Left forelimb (tissue), 1 donor: Measurements from ENCODE around the gene SYMPK.

Experiments used
- DNase-seq: peaks from one replicate; pipeline ENCODE4 v3.0.0-alpha.2; 2018; ENCODE audit warnings: low spot score

Gene SYMPK

DNA sequence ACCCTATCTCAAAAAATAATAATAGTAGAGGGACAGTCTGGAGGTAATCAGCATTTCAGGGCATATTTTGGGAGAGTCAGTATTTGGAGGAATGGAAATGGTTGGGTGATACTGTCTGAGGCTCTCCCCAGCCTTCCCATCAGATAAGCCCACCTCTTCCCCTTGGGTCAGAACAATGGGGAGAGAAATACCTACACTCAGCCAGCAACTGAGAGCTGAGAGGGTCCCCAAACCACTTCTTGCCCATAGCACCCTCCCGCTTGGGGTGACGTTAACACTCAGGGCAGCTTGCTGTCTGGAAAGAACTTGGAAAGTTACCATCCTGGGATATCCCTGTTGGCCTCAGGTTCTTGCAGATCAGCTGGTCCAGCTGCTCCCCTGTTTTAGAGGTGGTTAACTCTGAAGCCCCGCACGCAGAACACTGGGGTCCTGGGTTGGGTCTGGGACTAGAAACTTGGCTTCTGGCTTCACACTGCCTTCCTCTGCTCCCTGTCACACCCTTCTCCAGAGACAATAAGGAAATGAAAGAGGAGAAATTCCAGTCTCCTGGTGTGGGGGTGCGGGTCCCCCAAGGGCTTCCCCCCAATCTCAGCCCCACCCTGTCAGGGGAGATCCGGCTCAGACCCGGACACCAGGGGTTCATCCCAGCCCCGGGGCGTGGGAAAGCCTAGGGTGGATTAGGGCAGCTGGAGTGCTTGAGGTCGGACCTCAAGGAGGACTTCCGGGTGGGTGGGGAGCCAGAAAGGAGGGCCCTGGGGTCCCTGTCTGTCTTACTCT, 3.6 kb upstream of the SYMPK start:
- no peak for DNase-seq

DNA sequence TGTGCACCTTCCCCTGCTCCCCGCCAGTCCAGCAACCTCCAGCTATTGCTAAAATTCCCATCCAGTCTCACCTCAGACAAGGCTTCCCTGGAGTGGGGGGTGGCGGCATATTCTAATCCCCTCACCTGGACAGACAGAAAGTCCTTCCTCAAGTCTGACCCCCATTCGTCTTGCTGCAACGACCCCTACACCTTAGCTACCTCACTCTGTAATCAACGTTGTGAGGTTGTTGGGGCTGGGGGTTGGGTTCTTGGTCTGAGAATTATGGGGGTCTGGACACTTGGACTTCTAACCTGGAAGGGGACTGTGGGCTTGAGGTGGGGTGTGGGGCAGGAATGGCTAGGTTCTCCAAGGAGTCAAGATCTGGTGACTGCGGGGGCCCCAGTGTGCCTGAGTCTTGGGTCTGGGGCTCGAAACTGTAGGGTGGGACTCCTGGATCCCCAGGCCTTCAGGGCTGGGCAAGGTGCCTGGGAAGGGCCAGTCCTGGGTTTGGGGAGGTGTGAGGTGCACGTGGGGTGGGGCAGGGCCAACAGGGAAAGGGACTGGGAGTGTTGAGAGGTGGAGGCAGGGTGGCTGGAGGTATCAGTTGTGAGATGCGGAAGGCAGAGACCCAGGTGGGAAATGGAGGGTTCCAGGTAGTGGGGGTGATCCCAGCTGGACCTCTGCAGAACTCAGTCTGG, 2.5 kb upstream of the SYMPK start:
- no peak for DNase-seq

DNA sequence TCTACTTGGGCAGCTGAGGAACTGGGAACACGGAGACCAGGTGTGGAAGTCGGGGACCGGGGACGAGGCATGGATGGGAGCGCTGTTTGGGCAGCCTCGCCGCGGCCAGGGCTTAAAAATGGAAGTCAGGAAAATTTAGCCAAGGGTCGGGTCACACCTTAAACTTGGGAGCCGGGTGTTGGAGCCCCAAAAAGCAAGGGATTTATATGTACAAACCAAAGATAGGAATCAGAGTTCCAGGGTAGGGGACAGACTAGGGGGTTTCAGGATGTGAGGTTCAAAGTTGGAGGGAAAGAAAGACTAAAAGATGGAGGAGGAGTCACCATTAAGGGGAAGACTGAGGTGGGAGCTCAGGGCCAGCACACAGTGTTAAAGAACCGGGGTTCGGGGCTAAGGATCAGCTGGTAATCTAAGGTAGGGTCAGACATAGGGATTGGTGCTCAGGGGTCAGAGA, 1.7 kb upstream of the SYMPK start:
- no peak for DNase-seq

DNA sequence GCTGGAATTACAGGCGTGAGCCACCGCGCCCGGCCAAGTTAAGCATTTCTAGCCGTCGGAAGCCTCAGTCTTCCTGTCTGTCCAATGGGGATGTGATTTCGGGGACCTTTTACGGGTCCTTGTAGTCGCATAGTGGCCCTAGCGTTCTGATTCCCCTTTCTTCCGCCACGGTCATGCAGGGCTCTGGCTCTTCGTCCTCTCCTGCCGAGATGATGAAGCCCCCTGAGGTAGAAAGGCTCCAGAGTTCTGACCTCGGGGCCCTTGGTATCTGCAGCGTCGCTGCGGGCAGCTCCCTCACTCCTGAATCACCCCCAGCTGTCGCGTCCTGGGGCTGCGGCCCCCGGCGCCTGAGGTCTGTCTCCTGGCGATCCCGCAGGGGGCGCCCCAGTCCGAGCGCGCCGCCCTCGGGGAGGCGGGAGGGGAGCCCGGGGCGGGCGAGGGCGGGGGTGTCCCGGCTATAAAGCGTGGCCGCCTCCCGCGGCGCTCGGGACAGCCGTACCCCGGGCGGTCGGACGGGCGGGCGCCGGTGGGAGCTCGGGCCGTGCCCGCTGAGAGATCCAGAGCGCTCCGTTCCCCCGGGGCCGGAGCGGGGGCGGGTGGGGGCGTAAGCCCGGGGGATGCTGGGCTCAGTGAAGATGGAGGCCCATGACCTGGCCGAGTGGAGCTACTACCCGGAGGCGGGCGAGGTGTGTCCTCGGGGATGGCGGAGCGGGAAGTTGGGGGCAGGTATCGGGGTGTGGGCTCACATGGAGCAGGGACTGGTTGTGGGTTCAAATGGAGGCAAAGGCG, 1.1 kb upstream of the SYMPK start, which contains the start of gene FOXA3:
TSS of gene FOXA3 (plus strand) at position 487 of the 789 bp plus-strand sequence. CDS start at position 618, 131 bp downstream.
- no peak for DNase-seq

DNA sequence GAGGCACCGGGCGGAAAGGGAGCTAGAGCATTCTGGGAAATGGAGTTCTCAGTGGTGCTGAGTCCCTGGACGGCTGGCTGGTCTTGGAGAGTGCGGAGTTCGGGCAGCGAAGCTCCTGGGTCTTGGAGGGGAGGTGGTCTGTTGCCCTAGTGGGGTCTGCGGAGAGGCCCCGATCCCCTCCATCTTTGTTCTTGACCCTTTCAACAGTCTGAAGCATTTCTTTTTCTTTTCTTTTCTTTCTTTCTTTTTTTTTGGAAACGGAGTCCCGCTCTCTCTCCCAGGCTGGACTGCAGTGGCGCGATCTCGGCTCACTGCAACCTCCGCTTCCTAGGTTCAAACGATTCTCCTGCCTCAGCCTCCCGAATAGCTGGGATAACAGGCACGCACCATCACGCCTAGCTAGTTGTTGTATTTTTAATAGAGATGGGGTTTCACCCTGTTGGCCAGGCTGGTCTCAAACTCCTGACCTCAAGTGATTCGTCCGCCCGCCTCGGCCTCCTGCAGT, 440 bp upstream of the SYMPK start:
- no peak for DNase-seq

DNA sequence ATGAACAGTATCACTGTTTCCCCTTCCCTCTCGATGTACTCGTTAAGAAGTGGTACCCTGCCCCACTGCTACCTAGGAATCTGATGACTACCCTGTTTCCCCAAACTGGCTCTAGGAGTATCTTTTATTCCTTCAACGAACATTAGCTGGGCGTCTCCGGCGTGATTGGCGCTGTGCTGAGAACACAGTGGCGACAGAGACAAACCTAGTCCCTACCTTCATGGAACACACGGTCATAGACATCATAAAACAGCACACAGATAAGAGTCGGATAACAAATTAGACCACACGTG, 730 bp downstream of the SYMPK start:
- no peak for DNase-seq

DNA sequence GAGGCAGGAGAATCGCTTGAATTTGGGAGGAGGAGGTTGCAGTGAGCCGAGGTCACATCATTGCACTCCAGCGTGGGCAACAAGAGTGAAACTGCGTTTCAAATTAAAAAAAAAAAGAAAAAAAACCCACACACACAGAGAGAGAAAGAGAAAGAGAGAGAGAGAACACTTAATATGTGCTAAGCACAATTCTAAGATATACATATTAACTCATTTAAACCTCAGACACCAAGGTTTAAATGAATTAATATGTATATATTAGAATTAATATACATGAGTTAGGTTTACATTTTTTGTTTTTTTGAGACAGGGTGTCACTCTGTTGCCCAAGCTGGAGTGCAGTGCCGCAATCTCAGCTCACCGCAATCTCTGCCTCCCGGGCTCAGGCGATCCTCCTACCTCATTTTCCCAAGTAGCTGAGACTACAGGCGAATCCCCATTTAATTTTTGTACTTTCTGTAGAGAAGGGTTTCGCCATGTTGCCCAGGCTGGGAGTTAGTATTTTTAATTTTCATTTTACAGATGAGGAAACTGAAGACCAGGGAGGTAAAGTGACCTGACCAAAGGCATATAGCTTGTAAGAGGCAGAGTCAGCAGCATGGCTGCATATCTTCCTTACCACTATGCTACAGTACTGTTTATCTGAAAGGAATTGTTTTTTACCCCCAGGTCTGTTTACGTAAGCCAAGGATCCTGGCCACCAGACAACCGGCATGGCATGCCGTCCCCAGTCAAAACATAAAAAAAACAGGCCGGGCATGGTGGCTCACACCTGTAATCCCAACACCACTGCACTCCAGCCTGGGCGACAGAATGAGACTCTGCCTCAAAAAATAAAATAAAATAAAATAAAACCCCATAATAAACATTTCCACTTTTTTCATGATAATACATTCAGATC, 2.3 kb downstream of the SYMPK start:
- DNase-seq, result no peak

DNA sequence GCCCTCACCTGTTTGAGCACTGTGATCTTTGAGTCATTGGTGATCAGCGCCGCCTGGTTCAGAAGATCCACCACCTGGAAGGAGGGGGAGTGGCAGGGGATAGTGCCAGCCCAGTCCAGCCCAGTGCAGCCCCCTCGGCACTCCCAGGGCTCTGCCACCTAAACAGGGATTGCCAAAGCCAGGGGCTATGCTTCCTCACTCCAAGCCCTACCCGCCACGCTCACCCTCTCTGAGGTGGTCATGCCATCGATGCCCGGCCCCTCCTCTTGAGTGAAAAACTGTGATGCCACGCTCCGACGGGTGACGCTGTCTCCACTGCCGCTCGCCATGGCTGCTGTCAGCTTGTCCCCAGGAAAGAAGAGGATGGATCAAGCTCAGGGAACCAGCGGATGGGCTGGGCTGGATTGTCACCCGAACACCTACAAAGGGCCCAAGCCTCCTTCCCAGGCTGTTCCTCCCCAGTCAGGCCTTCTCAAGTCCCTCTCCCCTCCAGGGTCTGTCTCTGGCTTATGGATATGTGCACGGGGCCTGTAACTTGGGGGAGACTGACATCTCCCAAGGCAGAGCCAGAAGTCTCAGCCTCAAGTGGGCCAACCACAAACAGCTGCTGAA, 8.7 kb downstream of the SYMPK start:
- no peak for DNase-seq

DNA sequence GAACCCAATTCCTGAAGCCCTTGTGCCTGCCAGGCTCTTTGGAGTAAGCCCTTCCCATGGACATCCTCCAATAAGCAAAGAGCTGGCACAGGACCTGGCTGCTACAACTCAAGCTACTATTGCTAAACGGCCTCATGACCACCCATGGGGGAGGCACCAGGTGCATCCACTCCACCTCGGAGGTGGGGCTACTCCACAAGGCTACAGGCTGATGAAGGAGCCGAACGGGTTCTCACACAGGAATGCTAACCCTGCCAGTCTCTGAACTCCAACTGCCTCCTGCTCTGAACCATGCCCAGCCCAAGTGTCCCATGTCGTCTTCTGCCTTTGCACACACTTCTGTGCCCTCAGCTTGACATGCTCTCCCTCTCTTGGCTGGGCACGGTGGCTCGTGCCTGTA, 10.0 kb downstream of the SYMPK start:
- DNase-seq, result no peak

DNA sequence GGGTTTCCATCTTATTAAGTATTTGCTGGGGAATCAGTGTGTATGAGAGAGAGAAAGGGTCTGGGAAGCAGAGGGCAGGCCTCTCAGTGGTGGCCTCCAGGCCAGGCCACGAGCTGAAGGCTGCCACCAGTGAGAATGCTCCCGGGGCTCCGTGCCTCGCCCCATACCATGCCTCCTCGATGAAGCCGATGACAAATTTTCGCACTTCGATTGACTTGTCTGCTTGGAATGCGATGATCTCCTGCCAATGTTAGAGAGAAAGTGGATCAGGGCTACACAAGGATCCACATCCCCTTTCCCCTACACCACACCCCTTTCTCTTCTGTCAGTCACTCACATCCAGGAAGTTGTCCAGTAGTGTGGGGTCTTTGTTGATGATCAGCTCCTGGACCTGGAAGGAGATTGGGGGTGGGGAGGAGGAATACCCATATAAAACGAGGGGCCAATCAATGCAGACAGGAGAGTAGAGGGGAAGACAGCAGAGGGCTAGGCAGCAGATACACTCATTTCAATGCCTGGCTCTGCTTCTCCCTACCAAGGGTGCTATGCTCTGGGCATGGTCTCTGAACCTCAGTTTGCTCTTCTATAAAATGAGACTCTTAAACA, 10.7 kb downstream of the SYMPK start:
- DNase-seq, result no peak

DNA sequence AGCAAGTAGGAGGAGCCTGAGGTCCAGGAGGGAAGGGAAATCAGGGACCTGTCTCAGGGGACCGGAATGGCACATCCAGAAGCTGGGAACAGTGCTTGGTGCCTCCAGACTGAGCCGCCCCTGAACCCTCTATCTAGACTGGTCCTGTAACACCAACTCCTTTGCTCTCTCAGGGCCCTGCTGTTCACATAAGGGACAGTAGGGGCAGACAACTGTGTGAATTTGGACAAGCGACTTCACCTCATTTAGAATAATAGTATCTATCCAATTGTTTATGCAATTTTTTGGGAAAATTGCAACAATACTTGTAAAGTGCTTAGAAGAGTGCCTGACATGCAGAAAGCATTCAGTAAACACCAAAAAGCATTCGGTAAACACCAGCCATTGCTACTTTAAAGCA, 14.0 kb downstream of the SYMPK start:
- DNase-seq, result no peak

DNA sequence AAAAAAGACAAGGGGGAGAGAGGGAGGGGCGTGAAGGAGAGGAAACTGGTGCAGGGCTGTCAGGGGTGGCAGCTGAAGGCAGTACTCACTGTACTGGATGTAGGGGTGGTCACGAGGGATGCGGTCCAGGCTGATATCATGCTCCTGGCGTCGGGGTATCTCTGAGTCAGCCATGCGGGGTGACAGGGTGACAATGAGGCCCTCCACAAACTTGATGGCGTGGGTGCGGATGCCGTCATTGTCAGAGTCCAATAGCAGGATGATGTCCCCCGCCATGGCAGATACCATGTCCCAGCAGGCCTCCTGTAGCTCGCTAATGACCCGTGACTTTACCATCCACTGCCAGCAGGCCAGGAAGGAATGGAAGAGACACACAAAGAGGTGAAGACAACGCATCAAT, 15.3 kb downstream of the SYMPK start:
- DNase-seq, result no peak

DNA sequence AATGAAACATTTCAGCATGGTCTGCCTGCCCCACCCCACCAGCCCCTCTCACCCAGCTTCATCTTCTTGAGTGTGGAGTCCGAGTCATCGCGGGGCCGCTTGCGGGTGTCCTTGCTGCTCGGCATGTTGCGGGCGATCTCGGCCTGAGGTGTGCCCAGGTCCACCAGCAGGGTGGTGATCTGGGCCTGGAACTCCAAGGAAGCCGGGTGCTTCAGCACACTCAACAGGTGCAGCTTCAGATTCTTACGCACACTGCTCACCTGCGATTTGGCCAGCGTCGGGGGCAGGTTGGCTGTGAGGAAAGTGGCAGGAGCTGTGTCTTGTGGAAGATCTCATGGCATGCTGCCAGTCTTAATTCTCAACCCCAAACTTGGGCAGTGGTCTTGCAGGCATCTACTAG, 20.7 kb downstream of the SYMPK start:
- DNase-seq, result no peak

DNA sequence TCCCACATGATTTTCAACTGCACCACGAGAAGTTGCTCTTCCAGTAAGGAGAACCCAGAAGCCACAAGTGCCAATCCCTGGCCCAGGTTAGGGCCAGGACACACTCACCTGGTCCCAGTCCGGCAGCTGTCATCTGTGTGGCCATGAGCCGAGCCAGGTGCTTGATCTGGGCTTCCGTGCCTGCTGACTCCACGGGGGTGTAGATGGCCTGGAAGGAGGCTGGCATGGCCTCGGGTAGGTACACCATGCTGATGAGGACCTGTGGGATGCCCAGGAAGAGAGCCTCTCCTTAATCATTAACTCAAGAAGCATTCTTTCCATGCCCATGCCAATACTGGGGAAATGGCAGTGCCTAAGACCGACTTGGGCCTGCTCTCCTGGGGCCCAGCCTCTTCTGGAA, 28.0 kb downstream of the SYMPK start:
- DNase-seq, result no peak

DNA sequence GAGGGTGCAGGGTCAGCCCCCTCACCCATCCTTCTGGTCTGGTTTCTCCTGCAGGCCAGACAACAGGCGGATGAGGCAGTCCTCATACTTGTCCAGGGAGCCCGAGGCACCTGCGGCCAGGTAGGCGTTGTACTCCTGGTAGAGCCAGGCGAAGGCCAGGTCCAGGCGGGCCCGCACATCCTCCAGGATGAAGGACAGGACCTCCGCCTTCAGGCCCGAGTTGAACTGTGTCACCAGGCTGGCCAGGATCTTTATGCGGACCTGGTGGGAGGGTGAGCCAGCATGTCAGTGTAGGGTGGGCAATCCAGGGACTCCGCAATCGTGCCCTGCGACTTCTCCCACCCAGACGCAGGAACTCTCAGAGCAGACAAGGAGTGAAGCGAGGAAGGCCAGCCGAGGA, 34.0 kb downstream of the SYMPK start:
- DNase-seq, result no peak

DNA sequence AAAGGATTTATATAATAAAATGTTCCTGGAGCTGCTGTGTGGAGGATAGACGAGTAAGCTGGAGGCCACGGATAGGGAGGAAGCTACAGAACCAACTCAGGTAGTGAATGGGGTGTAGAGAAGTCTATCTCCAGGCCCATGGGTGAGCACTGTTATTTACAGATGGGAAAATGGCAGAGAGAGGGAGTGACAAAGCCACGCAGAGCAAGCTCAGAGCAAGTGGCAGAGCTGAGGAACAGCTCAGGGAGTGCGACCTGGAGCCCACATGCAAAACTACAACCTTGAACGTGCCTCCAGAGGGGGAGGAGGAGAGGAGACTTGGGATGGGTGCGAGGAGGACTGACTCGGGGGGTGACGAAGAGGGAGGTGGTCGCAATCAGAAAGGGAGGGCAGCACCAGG, 34.4 kb downstream of the SYMPK start:
- DNase-seq, result no peak

DNA sequence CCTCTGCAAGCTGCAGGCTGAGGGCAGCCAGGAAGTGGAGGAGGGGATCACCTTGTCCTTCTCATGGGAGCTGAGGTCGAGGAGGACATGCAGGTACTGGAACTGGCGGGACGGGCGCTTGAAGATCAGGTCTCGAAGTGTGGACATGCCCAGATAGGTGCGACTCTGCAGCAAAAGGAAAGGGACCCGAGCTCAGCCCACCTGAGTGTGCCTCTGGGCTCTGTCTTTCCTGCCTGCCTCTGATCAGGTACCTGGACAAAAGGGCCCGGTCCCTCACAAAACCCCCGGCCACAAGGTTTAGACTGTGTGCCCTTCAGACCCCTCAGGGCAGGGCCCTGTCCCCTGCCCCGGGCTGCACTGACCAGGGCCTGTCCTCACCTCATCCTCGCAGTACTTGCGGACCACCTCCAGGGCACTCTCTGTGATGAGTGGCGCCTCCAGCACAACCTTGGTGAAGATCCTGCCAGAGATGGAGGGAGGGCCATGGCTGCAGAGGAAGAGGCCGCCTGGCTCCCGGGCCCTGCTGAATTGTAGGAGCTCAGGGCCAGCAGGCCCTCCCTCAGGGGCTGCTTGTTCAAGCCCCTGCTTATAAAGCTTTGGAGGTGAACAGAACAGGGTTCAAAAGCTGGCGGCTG, 35.4 kb downstream of the SYMPK start:
- no peak for DNase-seq

DNA sequence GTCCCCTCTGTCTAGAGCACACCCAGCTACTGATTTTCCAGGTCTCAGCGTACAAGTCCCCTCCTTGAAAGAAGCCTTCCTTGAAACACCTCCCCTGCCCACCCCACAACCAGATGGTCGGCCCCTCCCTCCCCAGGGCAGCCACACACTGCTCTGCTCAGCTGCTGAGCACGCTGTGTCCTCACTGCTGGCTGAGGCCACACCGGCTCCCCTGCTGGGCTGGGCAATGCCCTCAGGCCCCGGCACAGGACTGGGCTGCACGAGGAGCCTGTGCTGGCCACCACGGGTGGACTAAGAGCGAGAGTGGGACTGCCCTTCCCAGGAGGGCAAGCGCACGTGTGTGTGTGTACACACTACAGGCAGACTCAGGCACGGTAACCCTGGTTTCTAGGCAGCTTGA, 36.0 kb downstream of the SYMPK start:
- no peak for DNase-seq

DNA sequence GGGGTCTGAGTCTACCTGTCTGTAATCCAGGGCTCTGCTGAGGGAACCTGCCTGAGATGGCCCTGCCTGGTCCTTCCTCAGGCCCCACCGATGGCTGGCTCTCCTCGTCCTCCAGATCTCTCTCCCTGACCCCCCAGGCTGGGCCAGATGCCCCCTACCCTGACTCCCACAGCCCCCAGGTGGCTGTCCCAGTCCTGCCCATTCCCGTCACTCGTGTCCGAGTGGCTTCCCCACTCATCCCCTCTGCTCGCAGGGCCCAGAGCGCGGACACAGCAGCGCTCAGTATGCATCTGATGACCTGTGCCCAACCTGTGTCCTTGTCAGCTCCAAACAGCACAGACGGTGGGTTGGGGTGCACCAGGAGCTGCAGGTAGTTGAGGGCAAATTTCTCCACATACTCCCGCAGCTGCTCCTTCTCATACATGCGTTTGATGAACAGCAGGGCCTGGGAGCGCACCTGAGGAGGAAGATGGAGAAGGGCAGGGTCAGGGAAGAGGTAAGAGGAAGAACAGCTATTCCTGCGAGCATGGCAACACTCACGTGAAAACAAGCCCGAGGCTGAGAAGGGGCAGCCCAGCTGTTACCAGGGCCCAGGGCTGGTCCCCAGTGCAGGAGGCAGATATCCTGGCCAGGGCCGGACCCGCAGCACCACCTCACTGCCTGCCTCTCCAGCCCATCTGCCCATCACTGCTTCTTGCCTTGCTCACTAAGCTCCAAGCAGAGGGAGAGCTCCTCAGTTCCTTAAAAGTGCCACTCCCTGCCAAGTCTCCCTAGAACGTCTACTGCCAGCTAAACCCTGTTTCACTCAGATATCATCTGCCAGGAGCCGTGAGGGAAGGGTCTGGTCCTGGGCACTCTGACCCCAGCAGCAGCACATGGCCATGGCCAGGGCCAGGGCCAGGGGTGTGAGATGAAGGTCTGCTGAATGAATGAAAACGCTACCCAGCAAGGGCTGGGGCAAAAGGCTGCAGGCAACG, 36.7 kb downstream of the SYMPK start:
- no peak for DNase-seq
